GM19438 (cell line): Measurements from ENCODE around the gene PPP1R26.
"Not testable (repeated sequence)": the region's sequence is repeated elsewhere in the genome, so short reads cannot be mapped to it uniquely, and the experiment has no call there.

Source experiments
- ATAC-seq: cut with Tn5 transposase; IDR thresholded peaks from one replicate; pipeline ENCODE4 v1.9.1; 2021; ENCODE audit warnings: low read depth; ENCODE audit not compliant: unreplicated experiment

PPP1R26 gene

GRCh38 chr9:135502168-135502872 is 22.7 kb downstream of the PPP1R26 start:
- no peak for ATAC-seq

- ATAC-seq = no peak
These were observed 23.3 kb downstream of the PPP1R26 start for GRCh38 chr9:135502873-135503321.

DNA sequence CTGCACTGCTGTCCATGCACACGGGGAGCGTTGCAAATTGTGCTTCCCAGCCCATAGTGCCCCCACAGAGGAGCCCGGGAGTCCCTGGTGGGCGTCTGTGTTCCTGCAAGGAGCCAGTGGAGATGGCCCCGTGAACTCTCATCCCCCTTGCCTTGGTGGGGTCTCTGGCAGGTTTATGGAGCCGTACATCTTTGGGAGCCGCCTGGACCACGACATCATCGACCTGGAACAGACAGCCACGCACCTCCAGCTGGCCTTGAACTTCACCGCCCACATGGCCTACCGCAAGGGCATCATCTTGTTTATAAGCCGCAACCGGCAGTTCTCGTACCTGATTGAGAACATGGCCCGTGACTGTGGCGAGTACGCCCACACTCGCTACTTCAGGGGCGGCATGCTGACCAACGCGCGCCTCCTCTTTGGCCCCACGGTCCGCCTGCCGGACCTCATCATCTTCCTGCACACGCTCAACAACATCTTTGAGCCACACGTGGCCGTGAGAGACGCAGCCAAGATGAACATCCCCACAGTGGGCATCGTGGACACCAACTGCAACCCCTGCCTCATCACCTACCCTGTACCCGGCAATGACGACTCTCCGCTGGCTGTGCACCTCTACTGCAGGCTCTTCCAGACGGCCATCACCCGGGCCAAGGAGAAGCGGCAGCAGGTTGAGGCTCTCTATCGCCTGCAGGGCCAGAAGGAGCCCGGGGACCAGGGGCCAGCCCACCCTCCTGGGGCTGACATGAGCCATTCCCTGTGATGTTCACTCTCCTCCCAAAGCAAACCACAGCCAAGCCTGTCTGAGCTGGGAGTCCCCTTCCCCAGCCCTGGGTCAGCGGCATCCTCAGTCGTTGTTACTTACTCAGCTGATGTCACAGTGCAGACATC is 24.0 kb downstream of the PPP1R26 start:
- no peak for ATAC-seq

GRCh38 chr9:135504262-135505243 is 25.0 kb downstream of the PPP1R26 start:
- no peak for ATAC-seq

GRCh38 chr9:135505406-135506187 is 26.0 kb downstream of the PPP1R26 start:
- no peak for ATAC-seq

- no peak for ATAC-seq
These were observed 26.9 kb downstream of the PPP1R26 start for GRCh38 chr9:135506327-135507103.

DNA sequence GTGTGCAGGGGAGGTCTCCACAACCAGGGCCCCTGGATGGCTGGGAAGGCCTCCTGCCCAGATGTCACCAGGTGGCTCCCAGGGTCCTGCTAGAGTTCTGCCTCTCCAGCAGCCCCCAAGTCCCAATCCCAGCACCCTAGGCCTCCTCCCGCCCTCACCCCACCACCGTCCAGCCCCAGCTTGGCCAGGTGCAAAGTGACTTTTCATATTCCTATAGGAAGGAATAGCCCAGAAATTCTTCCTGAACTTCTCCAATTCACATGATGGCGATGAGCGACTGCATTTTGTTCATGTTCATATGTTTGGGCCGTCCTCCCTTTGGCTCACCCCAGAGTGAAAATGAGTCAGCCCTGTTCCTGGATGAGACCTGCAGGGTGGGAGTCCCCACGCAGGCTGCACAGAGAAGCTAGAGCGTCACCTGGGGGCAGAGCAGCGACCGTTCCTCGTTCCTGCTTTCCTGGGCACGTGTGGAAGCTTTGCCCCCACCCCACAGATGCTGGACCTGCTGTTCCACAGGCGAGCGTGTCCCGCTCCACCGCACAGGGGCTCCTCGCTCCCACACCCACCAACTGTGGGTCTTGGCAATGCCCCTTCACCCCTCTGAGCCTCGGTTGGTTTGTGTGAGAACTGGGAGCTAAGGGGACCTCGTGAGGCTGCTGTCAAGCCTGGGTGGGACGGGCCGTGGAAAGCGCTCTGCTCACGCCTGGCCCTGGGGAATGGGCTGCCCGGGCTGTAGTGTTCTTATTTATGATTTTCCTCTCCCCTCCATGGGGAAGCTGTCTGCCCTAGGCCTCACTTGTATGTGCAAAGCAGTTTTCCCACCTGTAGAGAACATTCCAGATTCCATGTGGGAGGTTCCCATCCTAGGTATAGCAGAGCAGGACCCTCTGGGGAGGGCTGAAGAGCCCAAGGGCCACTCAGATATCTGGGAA is 27.8 kb downstream of the PPP1R26 start:
- ATAC-seq = no peak

DNA sequence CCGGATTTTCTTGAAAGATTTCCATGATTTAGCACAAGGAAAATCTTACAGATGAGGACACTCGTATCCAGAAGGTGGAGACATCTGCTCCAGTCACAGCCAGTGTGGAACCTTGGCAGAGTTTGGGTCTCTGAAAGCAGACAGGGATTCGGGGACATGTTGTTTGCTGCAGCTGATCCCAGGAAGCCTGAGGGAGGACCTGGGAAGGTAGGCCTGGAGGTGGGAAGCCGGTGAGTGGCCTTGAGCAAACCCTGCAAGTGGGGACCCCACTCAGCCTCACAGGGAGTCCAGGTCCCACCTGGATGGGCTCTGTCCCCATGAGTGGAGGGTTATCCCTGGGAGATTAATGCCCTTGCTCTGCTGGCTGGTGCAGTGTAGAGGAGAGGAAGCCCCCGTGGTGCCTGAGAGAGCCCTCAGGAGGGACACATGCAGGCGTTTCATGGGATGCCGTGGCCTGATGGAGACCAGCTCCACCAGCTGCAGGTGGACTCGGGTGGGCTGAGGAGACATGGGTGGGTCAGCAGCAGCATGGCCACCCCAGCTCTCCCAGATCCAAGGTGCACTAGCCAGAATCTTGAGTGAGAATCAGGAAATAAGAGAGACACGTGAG is 28.7 kb downstream of the PPP1R26 start:
- ATAC-seq = no peak

DNA sequence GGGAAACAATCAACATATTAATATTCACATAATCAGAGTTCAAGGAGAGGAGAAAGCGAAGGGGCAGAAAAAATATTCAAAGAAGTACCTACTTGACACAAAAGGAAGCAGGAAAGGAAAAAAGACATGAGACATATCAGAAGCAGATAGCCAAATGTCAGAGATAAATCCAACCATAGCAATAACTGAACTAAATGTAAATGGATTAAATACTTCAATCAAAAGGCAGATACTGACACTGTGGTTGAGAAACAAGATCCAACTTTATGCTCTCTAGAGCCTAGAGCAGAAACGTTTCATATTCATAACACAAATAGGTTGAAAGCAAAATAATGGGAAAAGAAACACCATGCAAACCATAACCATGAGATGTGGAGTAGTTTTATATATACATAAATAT is 29.9 kb downstream of the PPP1R26 start:
- no peak for ATAC-seq

DNA sequence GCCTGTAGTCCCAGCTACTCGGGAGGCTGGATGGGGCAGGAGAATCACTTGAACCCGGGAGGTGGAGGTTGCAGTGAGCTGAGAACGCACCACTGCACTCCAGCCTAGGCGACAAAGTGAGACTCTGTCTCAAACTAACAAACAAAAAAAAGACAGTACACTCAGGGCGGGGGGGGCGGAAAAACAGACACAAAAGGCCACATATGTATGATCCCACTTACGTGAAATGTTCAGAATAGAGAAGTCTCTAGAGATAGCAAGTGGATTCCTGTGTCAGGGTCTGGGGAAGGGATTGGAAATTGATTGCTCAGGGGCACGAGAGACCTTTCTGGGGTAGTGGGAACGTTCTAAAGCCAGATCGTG is 32.6 kb downstream of the PPP1R26 start:
- no peak for ATAC-seq

- no peak for ATAC-seq
These were observed 33.3 kb downstream of the PPP1R26 start for GRCh38 chr9:135512904-135513303.

DNA sequence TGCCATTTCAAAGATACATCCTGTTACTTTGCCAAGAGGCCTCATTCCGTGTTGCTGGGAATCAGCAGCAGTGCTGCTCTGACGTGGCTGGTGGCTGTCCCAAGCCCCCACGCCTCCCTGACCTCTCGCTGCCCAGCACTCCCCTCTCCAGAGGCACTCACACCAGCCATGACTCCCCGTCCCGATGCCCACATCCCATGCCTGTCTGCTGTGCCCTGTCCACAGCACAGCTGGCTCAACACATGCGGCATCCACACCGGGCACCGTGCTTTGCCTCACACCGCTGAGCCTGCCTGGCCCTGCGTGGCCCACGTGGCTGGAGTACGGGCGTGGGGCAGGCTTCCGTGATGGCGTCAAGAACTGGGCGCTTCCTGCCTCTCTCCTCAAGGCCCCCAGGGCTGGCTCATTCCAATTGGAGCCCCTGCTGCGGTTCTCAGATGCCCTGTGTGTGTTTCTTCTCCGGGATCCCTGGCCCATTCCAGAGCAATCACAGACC is 33.8 kb downstream of the PPP1R26 start:
- no peak for ATAC-seq

DNA sequence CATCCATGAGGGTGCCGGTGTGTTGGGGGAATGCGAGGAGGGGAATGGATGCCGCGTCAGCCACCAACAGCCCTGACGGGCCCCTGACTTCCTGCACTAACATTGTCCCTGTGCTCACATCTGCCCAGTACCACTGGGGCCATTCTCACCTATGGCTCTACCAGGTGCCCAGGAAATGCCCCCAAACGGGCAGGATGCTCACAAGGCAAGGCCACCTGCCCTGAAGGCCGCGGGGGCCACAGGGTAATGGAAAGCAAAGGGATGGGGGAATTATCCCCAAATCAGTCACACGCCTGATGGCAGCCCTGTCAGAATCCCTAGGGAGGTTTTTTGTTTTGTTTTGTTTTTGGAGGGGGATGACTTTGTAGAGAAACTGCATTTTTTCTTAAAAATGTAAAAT is 34.3 kb downstream of the PPP1R26 start:
- not testable (repeated sequence) for ATAC-seq

- ATAC-seq = no peak
These were observed 34.9 kb downstream of the PPP1R26 start for GRCh38 chr9:135514342-135515082.

DNA sequence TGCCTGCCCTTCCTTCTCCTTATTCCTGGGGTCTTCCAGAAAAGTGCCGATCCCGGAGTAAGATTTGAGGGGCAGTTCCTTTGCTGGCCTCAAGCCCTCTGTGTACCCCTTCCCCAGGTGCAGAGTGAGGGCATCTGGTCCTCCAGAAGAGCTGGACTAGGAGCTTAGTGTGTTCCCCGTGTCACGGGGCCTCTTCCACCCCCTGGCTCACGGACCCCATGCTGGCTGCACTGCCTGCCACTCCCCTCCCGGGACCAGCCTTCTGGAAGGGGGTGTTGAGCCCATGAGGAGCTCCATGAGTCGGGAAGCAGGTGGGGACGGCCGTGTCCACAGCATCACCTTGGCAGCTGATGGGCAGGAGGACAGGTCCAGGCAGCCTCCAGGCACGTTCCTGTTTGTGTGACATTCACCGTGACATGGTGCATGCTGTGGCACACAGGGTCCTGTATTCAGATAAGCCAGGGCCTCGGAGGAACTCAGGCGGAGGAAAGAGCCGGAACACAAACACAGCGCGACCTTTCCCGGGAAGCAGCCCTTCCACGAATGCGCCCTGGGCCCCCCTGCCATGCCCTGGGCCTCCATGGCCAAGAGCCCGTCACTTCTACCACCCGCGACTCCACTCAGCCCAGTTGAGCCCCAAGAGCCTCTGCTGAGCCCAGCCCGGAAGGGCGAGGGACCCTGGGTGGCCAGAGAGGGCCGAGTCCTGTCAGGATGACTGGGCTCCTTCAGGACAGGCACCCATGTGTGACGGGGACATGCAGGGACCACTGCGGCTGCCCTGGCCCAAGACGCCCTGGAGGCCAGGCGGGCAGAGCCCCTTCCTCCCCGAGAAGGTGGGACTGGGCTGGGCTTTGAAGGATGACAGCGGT is 35.7 kb downstream of the PPP1R26 start:
- ATAC-seq = no peak
